B cell (primary cell): Measurements from ENCODE around the gene PURB.

Experiments
- EZH2 ChIP-seq: IDR thresholded peaks from 2 replicates; pipeline ENCODE4 v1.6.1; 2012; ENCODE audit warnings: borderline replicate concordance, low read depth, mild to moderate bottlenecking, moderate library complexity, low read length; ENCODE audit not compliant: insufficient read depth, poor library complexity, severe bottlenecking
- TF ChIP-seq, protein P1 (sequence below): fragments of 200-600 bp; IDR thresholded peaks from one replicate; pipeline ENCODE4 v1.8.0; 2022; ENCODE audit warnings: antibody characterized with exemption, mild to moderate bottlenecking

DNA sequence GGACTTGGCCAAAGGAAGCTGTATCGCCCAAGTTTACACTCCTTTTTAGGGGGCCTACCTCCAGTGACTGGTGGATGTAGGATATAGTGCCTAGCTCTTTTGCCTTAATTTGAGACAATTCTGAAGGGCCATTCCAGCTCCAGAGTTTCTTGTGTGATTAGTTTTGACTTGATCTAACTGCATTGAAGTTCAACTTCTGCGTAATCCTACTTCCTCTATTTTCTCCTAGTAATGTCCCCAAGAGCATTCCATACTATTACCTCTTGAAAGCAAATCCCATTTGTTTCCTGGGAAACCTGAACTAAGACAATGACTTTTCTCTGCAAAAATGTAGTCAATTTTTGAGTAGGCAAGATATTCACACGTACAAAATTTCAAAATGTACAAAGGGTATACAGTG, 32.7 kb downstream of the PURB start:
- TF ChIP-seq, protein P1, sequence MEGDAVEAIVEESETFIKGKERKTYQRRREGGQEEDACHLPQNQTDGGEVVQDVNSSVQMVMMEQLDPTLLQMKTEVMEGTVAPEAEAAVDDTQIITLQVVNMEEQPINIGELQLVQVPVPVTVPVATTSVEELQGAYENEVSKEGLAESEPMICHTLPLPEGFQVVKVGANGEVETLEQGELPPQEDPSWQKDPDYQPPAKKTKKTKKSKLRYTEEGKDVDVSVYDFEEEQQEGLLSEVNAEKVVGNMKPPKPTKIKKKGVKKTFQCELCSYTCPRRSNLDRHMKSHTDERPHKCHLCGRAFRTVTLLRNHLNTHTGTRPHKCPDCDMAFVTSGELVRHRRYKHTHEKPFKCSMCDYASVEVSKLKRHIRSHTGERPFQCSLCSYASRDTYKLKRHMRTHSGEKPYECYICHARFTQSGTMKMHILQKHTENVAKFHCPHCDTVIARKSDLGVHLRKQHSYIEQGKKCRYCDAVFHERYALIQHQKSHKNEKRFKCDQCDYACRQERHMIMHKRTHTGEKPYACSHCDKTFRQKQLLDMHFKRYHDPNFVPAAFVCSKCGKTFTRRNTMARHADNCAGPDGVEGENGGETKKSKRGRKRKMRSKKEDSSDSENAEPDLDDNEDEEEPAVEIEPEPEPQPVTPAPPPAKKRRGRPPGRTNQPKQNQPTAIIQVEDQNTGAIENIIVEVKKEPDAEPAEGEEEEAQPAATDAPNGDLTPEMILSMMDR = no peak
- TF ChIP-seq EZH2 = no peak
